T-helper 2 cell treated with Interferon-gamma antibody and Interleukin-4, amounts not matched to agents 5 μg/mL and 100 μg/mL, for 36 hours (primary cell): ENCODE data around the gene CBFA2T3.
A peak's percentile ranks its signal among the peaks of the same experiment; 100 is the strongest.

Source experiments
- DNase-seq: peaks from one replicate; pipeline ENCODE4 v3.0.0; 2021; ENCODE audit warnings: low spot score
- H3K27ac Mint-ChIP-seq: one replicate; pipeline ENCODE4 v1.8.0; 2021; ENCODE audit warnings: mild to moderate bottlenecking, mixed read lengths
- H3K27me3 Mint-ChIP-seq: one replicate; pipeline ENCODE4 v1.8.0; 2021; ENCODE audit warnings: low read depth, mixed read lengths
- H3K36me3 Mint-ChIP-seq: one replicate; pipeline ENCODE4 v1.8.0; 2021; ENCODE audit warnings: low read depth, mixed read lengths
- H3K4me1 Mint-ChIP-seq: one replicate; pipeline ENCODE4 v1.8.0; 2021; ENCODE audit warnings: low read depth, mixed read lengths
- H3K4me3 Mint-ChIP-seq: one replicate; pipeline ENCODE4 v1.8.0; 2022; ENCODE audit warnings: mild to moderate bottlenecking, moderate library complexity, mixed read lengths
- H3K9me3 Mint-ChIP-seq: one replicate; pipeline ENCODE4 v1.8.0; 2021; ENCODE audit warnings: mixed read lengths

Gene CBFA2T3

DNA sequence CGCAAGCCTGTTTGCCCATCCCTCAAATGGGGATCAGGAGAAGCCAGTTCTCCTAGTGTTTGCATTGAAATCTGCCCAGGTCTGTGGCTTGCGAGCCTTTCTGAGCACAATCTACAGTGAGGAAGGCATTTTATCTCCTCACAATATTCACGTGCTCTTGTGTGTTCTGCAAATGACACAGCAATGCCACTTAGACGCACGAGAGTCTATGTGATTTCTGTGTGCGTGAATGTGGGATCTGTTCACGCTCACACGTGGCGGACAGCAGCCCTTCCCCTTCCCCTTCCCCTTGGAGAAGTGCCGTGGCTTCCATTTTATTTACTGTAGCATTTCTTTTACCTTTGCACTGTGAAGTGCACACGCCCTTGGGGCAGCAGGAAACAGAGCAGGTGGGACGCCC lies 17.7 kb upstream of the CBFA2T3 start:
- no peaks in the 10 kb centered on the region for H3K36me3 Mint-ChIP-seq
- no peak overlapping the region for H3K27ac Mint-ChIP-seq
- H3K9me3 Mint-ChIP-seq, result peaks cover 13% of the 10 kb centered on the region
- H3K4me3 Mint-ChIP-seq, result no peak overlapping the region
- no peak for DNase-seq
- H3K27me3 Mint-ChIP-seq, result no peaks in the 10 kb centered on the region
- H3K4me1 Mint-ChIP-seq, result peaks cover 3% of the 10 kb centered on the region

- Mint-ChIP-seq H3K4me1 (peaks cover under 1% of the 10 kb centered on the region), H3K27me3 (no peaks in the 10 kb centered on the region), H3K36me3 (no peaks in the 10 kb centered on the region), H3K27ac (no peak overlapping the region), H3K9me3 (peaks cover 9% of the 10 kb centered on the region), H3K4me3 (no peak overlapping the region)
- no peak for DNase-seq
Measured at GRCh38 chr16:88993946-88994600, 17.1 kb upstream of the CBFA2T3 start.

GRCh38 chr16:88993166-88993761 lies 16.3 kb upstream of the CBFA2T3 start:
- Mint-ChIP-seq H3K4me1 (no peaks in the 10 kb centered on the region), H3K27ac (no peak overlapping the region), H3K27me3 (no peaks in the 10 kb centered on the region), H3K4me3 (no peak overlapping the region), H3K9me3 (peaks cover 6% of the 10 kb centered on the region), H3K36me3 (no peaks in the 10 kb centered on the region)
- DNase-seq, result no peak

- Mint-ChIP-seq H3K27ac (no peak overlapping the region), H3K4me3 (no peak overlapping the region), H3K9me3 (peaks cover 4% of the 10 kb centered on the region), H3K27me3 (no peaks in the 10 kb centered on the region), H3K36me3 (no peaks in the 10 kb centered on the region), H3K4me1 (no peaks in the 10 kb centered on the region)
- no peak for DNase-seq
Measured at GRCh38 chr16:88992351-88993165, 15.6 kb upstream of the CBFA2T3 start.

GRCh38 chr16:88991813-88992350 lies 14.9 kb upstream of the CBFA2T3 start:
- H3K27me3 Mint-ChIP-seq, result peaks cover 2% of the 10 kb centered on the region

DNA sequence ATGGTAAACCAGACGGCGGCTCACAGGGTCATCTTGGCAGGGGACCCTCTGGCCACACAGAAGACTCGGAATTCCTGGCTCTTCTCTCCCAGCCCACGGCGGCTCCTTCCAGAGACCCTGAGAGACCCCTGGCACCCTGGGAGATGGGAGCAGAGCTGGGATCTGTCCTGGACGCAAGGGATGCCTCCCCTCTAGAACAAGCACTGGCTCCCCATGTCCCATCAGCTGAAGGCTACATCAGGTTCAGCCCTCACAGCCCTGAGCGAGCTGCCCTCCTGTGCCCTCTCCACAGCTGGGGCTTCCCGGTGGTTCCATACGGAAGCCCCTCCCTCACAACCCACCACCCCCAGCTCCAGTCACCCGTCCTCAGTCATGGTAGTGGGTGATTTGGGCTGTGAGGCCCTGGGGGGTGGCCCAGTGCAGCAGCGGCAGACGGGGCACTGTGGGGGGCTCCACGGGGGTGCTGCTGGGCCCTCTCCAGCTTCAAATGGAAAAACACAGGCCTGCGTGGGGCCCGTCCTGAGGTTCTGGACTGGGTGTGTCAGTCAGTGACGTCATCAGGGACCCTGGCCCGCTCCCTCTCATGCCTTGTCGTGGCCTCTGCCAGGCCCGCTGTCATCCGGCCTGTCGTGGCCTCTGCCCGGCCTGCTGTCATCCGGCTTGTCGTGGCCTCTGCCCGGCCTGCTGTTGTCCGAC lies 13.0 kb upstream of the CBFA2T3 start:
- Mint-ChIP-seq H3K4me3 (no peak overlapping the region), H3K27ac (no peak overlapping the region), H3K9me3 (no peaks in the 10 kb centered on the region), H3K27me3 (peaks cover 2% of the 10 kb centered on the region), H3K36me3 (no peaks in the 10 kb centered on the region), H3K4me1 (no peaks in the 10 kb centered on the region)
- DNase-seq, result no peak

More at GRCh38 chr16:88991813-88992350, 14.9 kb upstream of the CBFA2T3 start:
- H3K4me3 Mint-ChIP-seq, result no peak overlapping the region
- no peak overlapping the region for H3K27ac Mint-ChIP-seq
- no peaks in the 10 kb centered on the region for H3K36me3 Mint-ChIP-seq
- DNase-seq, result no peak
- H3K9me3 Mint-ChIP-seq, result no peaks in the 10 kb centered on the region
- no peaks in the 10 kb centered on the region for H3K4me1 Mint-ChIP-seq

DNA sequence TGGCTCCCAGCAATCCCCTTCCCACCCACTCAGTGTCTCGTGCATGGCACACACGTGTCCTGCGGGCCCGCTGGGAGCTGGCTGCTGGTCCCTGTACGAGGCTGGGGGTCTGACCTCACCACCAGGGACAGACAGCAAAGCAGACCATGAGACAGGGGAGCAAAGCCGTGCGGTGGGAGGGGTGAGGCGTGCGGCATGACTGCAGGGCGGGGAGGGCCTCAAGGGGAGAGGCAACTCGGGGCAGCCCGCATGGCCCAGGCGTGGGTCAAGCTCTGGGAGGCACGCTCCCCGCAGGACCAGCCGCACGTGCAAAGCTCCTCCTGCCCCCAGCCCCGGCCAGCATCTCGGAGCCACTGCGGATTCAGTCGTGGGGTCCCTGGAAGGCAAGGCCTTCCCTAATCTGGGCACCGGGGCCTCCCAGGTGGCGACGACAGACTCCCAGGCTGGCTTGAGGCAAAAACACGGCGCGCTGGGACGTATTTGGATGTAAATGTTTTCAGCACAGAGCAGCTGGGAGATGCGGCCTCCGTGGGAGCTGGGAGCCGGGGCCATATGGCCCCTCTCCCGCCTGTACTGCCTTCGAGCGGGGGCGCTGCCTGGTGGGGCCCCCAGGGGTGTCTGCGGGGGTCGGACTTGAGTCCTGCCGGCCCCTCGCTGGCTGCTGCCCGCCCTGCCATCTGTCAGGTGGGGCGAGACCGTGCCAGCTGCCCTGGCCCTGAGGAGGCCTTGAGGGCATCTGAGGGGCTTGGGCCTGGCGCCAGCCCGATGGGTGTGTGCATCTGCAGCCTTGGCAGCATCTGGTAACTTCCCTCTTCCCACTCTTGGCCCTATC lies 12.2 kb upstream of the CBFA2T3 start:
- Mint-ChIP-seq H3K36me3 (no peaks in the 10 kb centered on the region), H3K27me3 (peaks cover 2% of the 10 kb centered on the region), H3K4me1 (no peaks in the 10 kb centered on the region), H3K9me3 (no peaks in the 10 kb centered on the region), H3K27ac (no peak overlapping the region), H3K4me3 (no peak overlapping the region)
- no peak for DNase-seq

- H3K36me3 Mint-ChIP-seq, result no peaks in the 10 kb centered on the region
- no peak for DNase-seq
- no peak overlapping the region for H3K4me3 Mint-ChIP-seq
- no peaks in the 10 kb centered on the region for H3K4me1 Mint-ChIP-seq
- H3K27me3 Mint-ChIP-seq, result peaks cover 2% of the 10 kb centered on the region
- H3K27ac Mint-ChIP-seq, result no peak overlapping the region
- H3K9me3 Mint-ChIP-seq, result no peaks in the 10 kb centered on the region
Measured at GRCh38 chr16:88985521-88985920, 8.5 kb upstream of the CBFA2T3 start.

DNA sequence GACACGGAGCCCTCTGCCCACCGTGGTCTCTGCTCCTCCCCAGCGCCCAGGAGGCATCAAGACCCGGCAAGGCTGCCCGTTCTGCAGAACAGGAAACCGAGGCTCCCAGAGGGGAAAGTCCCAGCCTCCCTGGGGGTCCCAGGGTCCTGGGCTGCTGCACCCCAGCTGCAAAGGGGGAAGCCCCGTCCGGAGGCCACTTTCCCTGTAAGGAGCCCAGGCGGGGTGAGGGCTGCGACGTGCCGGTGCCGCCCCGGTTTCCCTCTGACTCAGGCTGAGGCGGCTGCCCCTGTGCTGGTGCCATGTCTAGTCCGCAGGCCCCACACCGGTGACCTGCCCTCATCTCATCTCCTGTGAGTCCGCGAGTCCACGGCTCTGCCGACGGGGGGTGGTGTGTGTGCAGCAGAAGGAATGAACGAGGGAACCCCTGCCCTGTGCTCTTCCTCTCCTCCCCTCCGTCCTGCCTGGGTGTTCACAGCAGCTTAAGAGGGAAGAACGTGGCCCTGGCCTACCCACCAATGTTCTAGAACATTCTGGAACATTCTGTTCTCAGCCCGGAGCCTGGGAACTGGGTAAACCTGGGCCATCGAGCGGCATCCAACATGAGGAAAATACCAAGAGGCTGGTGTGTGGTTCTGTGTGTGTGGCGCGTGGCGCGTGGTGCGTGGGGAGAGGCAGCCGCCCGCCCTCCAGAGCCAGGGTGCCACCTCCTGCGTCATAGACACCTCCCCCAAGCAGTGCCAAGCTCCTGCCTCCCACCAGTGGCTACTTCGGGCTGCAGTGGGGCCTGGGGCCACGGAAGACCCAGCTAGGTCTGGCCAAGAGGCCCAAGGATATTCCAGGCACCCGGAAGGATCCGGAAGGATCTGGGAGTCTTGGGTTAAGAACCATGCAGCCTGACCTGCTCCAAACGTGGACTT lies 7.0 kb upstream of the CBFA2T3 start:
- DNase-seq, result no peak
- Mint-ChIP-seq H3K4me1 (peaks cover 2% of the 10 kb centered on the region), H3K27me3 (peaks cover 2% of the 10 kb centered on the region), H3K9me3 (no peaks in the 10 kb centered on the region), H3K4me3 (no peak overlapping the region), H3K27ac (peak overlapping the region; percentile 52), H3K36me3 (no peaks in the 10 kb centered on the region)

GRCh38 chr16:88983165-88983564 lies 6.2 kb upstream of the CBFA2T3 start:
- H3K9me3 Mint-ChIP-seq, result no peaks in the 10 kb centered on the region
- peaks cover 3% of the 10 kb centered on the region for H3K4me1 Mint-ChIP-seq
- H3K4me3 Mint-ChIP-seq, result no peak overlapping the region
- no peak overlapping the region for H3K27ac Mint-ChIP-seq
- DNase-seq, result no peak
- H3K27me3 Mint-ChIP-seq, result peaks cover 2% of the 10 kb centered on the region
- H3K36me3 Mint-ChIP-seq, result no peaks in the 10 kb centered on the region

GRCh38 chr16:88982286-88983084 lies 5.5 kb upstream of the CBFA2T3 start:
- Mint-ChIP-seq H3K9me3 (no peaks in the 10 kb centered on the region), H3K36me3 (no peaks in the 10 kb centered on the region), H3K4me1 (peaks cover 3% of the 10 kb centered on the region), H3K27ac (no peak overlapping the region), H3K4me3 (no peak overlapping the region), H3K27me3 (peaks cover 3% of the 10 kb centered on the region)
- DNase-seq, result no peak
